Epithelial cell of esophagus (primary cell): Measurements from ENCODE around the gene CEBPZ.
"Not testable (repeated sequence)": the region's sequence is repeated elsewhere in the genome, so short reads cannot be mapped to it uniquely, and the experiment has no call there.

Experiments used
- DNase-seq: peaks from one replicate; pipeline ENCODE4 v3.0.0; 2010; ENCODE audit warnings: low read depth
- H3K4me3 ChIP-seq: 2 replicates; pipeline ENCODE4 v1.5.1; 2011; ENCODE audit warnings: mild to moderate bottlenecking, low read length, control low read depth
- CTCF ChIP-seq: IDR thresholded peaks from 2 replicates; pipeline ENCODE4 v1.5.1; 2011; ENCODE audit warnings: low read depth, mild to moderate bottlenecking, low read length, control low read depth, inconsistent platforms; ENCODE audit not compliant: insufficient read depth; ENCODE audit errors: missing control alignments

The CEBPZ gene

GRCh38 chr2:37201766-37202165 lies 29.6 kb downstream of the CEBPZ start:
- TF ChIP-seq CTCF, result no peak
- DNase-seq, result no peak
- no peak overlapping the region for H3K4me3 ChIP-seq

DNA sequence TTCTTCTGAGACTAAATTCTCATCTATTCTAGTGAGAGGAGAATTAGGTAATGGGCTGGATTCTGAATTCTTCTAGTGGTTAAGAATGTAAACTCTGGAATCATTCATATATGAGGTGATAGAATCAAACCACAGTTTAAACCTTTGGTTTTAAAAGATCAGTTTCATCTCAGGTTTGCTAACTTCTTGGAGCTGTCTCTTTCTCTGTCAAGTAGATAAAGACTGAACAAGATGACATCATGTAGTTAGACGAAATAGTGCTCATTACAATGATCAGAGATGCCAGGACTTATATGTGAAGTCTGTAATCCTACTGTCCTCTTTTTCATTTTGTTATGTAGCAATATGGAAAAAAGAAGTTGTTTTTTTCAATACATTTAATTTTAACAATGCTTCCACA lies 30.2 kb downstream of the CEBPZ start:
- DNase-seq, result no peak

GRCh38 chr2:37198681-37199065 lies 32.7 kb downstream of the CEBPZ start:
- TF ChIP-seq CTCF, result no peak

More for the DNA sequence above, 30.2 kb downstream of the CEBPZ start:
- no peak for TF ChIP-seq CTCF
- no peak overlapping the region for H3K4me3 ChIP-seq

DNA sequence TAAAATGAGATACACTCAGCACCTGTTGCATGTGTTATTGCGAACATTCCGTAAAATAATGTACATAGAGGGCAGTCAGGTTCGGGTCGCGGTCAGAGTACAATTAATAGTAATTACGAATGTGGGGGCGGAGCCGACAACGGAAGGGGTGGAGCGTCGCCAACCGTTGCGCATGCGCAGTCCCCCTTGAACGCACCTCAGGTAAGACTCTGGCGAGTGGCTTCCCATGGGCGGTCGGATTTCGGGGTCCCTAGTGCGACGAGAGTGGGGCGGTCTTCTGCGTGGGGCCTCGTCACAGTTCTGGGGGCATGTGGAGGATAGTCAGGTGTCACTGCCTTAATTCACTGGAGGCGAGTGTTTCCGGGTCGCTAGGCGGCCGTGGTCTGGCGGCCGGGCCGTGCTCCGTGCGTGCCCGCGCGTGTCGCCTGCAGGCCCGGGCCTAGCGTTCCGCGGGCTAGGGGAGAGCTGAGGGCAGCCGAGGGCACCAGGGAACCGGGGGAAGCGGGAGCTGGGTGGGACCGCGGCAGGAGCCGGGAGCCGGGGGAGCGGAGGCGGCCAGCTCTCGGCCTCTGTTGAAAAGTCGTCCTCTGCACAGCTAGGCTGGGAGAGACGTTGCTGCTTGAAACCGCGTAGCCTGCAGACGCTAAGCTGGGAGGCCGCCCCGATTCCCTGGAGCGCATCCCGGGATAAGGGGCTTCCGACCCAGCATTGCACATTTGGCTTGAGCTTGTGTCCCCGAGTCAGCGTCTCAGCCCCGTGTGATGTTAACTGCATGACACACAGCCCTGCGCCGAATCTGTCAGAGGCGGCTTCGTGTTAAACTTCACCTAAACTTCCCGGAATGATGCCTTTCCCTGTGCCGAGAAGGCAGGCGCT lies 34.8 kb downstream of the CEBPZ start, which contains the start of gene CEBPZOS:
TSS of gene CEBPZOS (plus strand) at position 177 of the 876 bp plus-strand sequence. CDS start 3,209 bp downstream, outside the sequence.
- TF ChIP-seq CTCF, result no peak
- H3K4me3 ChIP-seq, result peak within 1 kb of the TSS; percentile 82
- peak; percentile 85 for DNase-seq

More at GRCh38 chr2:37198681-37199065, 32.7 kb downstream of the CEBPZ start:
- DNase-seq, result no peak
- H3K4me3 ChIP-seq, result no peak overlapping the region

DNA sequence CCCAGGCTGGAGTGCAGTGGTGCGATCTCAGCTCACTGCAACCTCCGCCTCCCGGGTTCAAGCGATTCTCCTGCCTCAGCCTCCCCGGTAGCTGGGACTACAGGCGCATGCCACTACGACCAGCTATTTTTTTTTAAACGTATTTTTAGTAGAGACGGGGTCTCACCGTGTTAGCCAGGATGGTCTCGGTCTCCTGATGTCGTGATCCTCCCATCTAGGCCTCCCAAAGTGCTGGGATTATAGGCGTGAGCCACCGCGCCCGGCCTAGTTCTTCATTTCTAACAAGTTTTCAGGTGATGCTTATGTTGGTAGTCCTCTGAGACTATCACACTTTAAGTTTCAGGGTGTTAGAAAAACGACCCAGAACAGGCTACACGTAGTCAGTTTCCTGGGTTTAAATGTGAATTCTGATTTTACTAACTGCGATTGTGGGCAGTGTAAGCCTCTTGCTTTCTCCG lies 35.5 kb downstream of the CEBPZ start:
- H3K4me3 ChIP-seq, result peak overlapping the region; percentile 82
- not testable (repeated sequence) for DNase-seq

GRCh38 chr2:37192551-37192950 lies 38.8 kb downstream of the CEBPZ start:
- no peak for DNase-seq
- H3K4me3 ChIP-seq, result no peak overlapping the region
- no peak for TF ChIP-seq CTCF

- TF ChIP-seq CTCF, result no peak
- no peak for DNase-seq
- no peak overlapping the region for H3K4me3 ChIP-seq
These were observed 39.6 kb downstream of the CEBPZ start for GRCh38 chr2:37191747-37192146.
